Measurements from ENCODE around the gene KCNN4. TPM values are rescaled to one million over a fixed set of nuclear protein-coding genes. Genes with fewer than 3 reads are reported as not detected.

KCNN4 gene
- total and polyA plus RNA-seq, 2 of the 13 experiments (the other 11 are each of a cell fraction or from before 2014, with no cell fraction given), result 0.13 to 0.25 TPM

DNA sequence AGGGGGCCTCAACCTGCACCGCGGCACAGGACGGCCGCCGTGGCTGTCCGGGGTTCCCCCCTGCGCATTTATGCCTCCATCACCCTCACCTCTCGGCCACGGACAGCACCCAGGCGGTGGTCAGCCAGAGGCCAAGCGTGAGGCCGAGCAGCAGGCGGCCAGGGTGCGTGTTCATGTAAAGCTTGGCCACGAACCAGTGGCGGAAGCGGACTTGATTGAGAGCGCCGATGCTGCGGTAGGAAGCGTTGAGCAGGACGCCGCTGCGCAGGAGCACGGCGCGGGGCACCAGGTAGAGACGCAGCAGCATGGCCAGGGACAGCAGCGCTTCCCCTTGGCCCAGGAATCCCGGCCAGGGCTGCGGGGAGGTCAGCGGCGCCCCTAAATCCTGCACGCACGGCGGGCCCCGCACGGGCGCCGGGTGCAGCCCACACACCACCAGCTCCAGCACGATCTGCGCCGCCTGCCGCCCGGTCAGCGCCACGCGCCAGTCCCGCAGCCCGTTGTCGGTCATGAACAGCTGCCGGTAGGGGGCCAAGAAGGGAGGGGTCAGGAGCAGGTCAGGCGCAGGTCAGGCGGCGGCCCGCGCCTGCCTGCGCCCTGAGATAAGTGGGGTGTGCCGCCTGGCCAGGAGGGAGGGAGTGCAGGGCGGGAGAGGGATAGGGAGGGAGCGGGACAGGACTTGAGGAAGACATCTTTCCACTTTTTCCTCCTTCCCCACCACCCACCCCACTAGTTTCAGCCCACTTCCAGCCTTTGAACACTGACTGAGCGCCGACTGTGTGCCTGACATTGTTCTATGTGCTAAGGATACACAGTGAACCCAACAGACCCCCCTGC lies 6.5 kb downstream of the KCNN4 start (continued):
- TF ChIP-seq ATF7 (IDR thresholded peaks at IDR 0.05) (no peak), ATF7 (CRISPR knock-in tag; IDR thresholded peaks at IDR 0.05) (no peak; the same call in 1 of the 2 replicates), ZNF841 (CRISPR knock-in tag; IDR thresholded peaks at IDR 0.05; ENCODE audit: borderline replicate concordance) (no peak), ZFP37 (CRISPR knock-in tag; IDR thresholded peaks at IDR 0.05; ENCODE audit: borderline replicate concordance) (no peak), HNRNPK (IDR thresholded peaks at IDR 0.05; ENCODE audit: low read depth, low read length, poor library complexity, severe bottlenecking) (peak; percentile 99), ZNF34 (CRISPR knock-in tag; IDR thresholded peaks at IDR 0.05; ENCODE audit: borderline replicate concordance) (0 out of 2 replicates have a peak, but pooled peaks have one; percentile 42), ZNF432 (CRISPR knock-in tag; IDR thresholded peaks at IDR 0.05; ENCODE audit: borderline replicate concordance) (no peak), IKZF4 (CRISPR knock-in tag; IDR thresholded peaks at IDR 0.05; ENCODE audit: borderline replicate concordance, low read depth, not compliant biosample characterization) (no peak), RARA (CRISPR knock-in tag; IDR thresholded peaks at IDR 0.05) (peak; percentile 97), TERF1 (CRISPR knock-in tag; IDR thresholded peaks at IDR 0.05) (no peak), ZMAT3 (CRISPR knock-in tag; conservative IDR thresholded peaks at IDR 0.05) (no peak)
- TF ChIP-seq, protein P1, sequence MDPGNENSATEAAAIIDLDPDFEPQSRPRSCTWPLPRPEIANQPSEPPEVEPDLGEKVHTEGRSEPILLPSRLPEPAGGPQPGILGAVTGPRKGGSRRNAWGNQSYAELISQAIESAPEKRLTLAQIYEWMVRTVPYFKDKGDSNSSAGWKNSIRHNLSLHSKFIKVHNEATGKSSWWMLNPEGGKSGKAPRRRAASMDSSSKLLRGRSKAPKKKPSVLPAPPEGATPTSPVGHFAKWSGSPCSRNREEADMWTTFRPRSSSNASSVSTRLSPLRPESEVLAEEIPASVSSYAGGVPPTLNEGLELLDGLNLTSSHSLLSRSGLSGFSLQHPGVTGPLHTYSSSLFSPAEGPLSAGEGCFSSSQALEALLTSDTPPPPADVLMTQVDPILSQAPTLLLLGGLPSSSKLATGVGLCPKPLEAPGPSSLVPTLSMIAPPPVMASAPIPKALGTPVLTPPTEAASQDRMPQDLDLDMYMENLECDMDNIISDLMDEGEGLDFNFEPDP (CRISPR knock-in tag; conservative IDR thresholded peaks at IDR 0.05), result no peak
- TF ChIP-seq, protein P2, sequence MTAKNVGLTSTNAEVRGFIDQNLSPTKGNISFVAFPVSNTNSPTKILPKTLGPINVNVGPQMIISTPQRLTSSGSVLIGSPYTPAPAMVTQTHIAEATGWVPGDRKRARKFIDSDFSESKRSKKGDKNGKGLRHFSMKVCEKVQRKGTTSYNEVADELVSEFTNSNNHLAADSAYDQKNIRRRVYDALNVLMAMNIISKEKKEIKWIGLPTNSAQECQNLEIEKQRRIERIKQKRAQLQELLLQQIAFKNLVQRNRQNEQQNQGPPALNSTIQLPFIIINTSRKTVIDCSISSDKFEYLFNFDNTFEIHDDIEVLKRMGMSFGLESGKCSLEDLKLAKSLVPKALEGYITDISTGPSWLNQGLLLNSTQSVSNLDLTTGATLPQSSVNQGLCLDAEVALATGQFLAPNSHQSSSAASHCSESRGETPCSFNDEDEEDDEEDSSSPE (CRISPR knock-in tag; IDR thresholded peaks at IDR 0.05), result 0 out of 2 replicates have a peak, but pooled peaks have one; percentile 34
- TF ChIP-seq, protein P3, sequence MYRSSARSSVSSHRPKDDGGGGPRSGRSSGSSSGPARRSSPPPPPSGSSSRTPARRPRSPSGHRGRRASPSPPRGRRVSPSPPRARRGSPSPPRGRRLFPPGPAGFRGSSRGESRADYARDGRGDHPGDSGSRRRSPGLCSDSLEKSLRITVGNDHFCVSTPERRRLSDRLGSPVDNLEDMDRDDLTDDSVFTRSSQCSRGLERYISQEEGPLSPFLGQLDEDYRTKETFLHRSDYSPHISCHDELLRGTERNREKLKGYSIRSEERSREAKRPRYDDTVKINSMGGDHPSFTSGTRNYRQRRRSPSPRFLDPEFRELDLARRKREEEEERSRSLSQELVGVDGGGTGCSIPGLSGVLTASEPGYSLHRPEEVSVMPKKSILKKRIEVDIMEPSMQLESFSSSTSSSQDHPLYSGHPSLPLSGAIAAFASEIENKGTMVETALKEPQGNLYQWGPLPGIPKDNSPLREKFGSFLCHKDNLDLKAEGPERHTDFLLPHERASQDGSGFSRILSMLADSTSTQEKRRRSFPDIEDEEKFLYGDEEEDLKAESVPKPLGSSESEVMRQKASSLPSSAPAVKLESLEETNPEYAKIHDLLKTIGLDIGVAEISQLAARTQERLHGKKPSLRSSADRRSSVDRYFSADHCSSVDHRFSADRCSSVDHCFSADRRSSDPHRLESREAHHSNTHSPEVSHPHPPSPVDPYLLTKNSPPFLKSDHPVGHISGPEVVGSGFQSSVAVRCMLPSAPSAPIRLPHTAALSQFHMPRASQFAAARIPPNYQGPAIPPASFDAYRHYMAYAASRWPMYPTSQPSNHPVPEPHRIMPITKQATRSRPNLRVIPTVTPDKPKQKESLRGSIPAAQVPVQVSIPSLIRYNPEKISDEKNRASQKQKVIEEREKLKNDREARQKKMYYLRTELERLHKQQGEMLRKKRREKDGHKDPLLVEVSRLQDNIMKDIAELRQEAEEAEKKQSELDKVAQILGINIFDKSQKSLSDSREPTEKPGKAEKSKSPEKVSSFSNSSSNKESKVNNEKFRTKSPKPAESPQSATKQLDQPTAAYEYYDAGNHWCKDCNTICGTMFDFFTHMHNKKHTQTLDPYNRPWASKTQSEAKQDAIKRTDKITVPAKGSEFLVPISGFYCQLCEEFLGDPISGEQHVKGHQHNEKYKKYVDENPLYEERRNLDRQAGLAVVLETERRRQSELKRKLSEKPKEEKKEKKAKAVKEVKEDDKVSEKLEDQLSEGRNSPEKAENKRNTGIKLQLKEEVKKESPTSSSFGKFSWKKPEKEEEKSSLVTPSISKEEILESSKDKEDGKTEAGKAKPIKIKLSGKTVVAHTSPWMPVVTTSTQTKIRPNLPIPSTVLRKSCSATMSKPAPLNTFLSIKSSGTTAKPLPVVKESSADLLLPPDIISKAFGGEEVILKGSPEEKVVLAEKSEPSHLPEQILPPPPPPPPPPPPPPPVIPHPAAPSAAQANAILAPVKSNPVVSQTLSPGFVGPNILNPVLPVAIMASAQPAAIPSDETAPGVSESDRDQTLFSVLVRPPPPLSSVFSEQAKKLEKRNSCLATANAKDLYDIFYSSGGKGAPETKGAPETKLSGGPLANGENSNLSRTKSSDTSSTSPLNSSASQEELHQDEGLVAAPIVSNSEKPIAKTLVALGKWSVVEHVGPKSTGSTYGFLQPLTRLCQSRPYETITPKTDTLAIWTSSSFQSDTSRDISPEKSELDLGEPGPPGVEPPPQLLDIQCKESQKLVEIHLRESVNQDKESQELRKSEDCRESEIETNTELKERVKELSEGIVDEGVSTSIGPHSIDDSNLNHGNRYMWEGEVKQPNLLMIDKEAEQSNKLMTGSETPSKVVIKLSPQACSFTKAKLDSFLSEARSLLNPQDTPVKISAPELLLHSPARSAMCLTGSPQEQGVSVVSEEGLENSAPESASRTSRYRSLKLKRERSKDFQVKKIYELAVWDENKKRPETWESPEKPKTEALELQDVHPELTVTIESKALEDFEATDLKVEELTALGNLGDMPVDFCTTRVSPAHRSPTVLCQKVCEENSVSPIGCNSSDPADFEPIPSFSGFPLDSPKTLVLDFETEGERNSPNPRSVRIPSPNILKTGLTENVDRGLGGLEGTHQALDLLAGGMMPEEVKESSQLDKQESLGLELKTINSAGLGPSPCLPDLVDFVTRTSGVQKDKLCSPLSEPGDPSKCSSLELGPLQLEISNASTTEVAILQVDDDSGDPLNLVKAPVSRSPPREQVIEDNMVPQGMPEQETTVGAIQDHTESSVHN (CRISPR knock-in tag; IDR thresholded peaks at IDR 0.05), result no peak
- TF ChIP-seq, protein P4, sequence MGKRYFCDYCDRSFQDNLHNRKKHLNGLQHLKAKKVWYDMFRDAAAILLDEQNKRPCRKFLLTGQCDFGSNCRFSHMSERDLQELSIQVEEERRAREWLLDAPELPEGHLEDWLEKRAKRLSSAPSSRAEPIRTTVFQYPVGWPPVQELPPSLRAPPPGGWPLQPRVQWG (CRISPR knock-in tag; IDR thresholded peaks at IDR 0.05; ENCODE audit: borderline replicate concordance, low read depth), result no peak
